LHCN-M2 (cell line): ENCODE measurements around the gene TOR1B. TPM values are rescaled to one million over a fixed set of nuclear protein-coding genes. Genes with fewer than 3 reads are reported as not detected.
"Not testable (repeated sequence)": the region's sequence is repeated elsewhere in the genome, so short reads cannot be mapped to it uniquely, and the experiment has no call there.

ENCODE experiments used
- DNase-seq: peaks from one replicate; pipeline ENCODE4 v3.0.0-alpha.2; 2012; ENCODE audit warnings: low read depth
- total RNA-seq: library from RNA; depleted of rRNA; stranded (reverse); fragments of >200 nt; gene quantifications from 2 replicates; pipeline ENCODE4 v1.2.3, GENCODE V29; 2014

Gene TOR1B
- total RNA-seq, 1 experiment from 2014 or later = 32.5 TPM

GRCh38 chr9:129776566-129776937, 26.4 kb upstream of the TOR1B start:
- peak; percentile 41 for DNase-seq

DNA sequence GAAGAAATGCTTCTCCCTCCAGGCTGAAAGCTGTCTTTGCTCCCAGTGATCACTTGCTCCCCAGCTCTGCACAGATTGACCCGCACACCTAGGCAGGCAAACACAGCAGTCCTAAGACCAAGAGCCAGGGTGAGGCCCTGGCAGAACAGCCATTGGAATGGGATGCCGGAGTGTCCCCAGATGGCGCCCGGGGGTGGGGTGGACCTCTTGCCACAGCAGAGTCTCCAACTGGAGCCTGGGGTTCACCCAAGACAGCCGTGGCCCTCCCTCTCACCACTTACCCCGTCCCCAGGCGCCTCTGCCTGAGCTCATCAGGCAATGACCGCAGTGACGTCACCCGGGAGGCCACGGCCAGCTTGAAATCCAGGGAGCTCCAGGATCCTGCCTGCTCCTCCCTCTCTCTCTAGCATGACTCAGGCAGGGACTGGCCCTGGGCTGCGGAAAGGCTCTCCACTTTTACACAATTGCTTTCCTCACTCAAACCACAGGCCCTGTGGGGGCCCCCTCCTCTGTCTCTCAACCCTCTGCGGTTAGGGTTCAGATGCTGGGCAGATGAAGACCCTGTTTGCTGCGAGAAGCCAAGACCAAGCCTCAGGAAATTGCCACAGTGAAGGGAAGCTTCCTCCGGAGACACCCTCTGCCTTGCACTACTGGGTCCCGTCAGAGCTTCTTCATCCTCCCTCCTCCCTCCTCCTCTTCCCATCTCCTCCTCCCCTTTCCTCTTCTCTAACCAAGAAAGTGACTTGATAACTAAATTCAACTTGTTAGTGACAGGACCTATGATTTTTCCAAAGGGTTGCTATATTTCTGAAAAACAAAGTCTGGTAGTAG, 25.8 kb upstream of the TOR1B start:
- DNase-seq = peak; percentile 99

DNA sequence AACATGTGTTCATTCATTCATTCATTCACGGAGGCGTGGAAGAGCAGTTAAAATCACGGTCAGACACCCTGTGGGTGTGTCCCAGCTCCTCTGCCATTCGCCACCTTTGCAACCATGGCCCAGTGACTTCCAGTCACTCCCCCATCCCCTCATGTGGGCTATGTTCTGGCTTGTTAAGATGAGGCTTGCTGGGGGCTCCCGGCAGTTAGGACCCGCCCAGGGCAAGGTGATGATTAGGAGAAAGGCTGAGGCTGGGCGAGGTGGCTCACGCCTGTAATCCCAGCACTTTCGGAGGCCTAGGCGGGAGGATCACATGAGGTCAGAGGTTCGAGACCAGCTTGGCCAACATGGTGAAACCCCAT, 25.2 kb upstream of the TOR1B start:
- DNase-seq = no peak

DNA sequence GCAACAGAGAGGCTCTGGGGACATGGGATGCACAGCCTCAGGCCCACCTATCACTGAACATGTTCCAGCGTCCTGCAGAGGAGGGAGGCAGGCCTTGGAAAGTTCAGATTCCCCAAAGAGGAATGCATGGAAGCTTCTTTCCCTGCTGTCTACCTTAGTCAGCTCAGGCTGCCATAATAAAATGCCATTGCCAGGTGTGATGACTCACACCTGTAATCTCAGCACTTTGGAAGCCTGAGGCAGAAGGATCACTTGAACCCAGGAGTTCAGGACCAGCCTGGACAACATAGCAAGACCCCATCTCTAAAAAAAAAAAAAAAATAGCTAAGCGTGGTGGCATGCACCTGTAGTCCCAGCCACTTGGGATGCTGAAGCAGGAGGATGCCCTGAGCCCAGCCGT, 24.5 kb upstream of the TOR1B start:
- no peak for DNase-seq

DNA sequence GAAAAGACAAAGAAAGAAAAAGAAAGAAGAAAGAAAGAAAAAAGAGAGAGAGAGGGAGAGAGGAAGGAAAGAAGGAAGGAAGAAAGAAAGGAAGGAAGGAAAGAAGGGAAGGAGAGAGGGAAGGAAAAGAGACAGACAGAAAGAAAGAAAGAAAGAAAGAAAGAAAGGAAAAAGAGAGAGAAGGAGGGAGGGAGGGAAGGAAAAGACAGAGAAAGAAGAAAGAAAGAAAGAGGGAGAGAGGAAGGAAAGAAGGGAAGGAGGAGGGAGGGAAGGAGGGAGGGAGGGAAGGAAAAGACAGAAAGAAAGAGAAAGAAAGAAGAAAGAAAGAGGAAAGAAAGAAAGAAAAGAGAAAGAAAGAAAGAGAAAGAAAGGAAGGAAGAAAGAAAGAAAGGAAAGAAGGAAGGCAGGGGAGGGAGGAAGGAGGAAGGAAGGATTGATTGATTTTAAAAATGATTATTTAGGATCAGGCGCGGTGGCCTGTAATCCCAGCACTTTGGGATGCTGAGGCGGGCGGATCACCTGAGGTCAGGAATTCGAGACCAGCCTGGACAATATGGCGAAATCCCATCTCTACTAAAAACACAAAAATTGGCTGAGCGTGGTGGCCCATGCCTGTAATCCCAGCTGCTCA, 23.3 kb upstream of the TOR1B start:
- DNase-seq = no peak

DNA sequence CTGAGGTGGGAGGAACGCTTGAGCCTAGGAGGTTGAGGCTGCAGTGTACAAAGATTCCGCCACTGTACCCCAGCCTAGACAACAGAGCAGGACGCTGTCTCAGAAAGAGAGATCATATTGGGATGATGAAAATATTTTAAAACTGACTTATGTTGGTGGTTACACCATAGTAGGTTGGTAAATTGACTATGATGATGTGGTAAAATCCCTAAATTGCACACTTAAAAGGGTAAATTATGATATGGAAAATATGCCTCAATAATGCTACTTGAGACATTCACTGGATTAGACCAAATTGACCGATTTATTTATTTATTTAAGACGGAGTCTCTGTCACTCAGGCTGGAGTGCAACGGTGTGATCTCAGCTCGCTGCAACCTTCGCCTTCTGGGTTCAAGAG, 21.9 kb upstream of the TOR1B start:
- DNase-seq = no peak

- no peak for DNase-seq
Observed at GRCh38 chr9:129781981-129782380, 21.0 kb upstream of the TOR1B start.

DNA sequence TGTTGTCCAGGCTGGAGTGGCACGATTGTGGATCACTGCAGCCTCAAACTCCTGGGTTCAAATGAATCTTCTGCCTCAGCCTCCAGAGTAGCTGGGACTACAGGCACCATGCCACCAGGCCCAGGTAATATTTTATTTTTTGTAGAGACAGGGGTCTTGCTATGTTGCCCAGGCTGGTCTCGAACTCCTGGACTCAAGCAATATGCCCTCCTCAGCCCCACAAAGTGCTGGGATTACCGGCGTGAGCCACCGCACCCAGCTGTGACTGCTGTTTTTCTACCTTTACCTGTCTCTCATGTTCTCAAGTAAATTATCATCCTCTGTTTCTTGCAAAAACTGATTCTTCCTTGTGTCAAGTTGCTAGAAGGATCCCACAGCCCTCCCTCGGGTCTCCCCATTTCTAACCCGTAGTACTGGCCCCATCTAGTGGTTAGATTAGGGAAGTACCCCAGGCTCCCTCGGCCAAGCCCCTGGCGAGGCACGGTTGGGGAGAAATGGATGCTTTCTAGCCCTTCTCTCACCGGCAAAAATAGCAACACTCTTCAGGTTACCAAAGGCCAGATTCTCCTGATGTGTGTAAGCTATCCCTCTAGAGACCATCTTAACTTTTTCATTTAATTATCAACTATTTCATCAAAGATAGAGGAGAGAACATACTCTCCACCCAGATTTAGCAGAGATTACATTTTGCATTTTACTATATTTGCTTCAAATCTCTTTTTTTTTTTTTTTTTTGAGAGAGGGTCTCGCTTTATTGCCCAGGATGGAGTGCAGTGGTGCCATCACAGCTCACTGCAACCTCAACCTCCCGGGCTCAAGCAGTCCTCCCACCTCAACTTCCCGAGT, 19.2 kb upstream of the TOR1B start:
- peak; percentile 55 for DNase-seq

DNA sequence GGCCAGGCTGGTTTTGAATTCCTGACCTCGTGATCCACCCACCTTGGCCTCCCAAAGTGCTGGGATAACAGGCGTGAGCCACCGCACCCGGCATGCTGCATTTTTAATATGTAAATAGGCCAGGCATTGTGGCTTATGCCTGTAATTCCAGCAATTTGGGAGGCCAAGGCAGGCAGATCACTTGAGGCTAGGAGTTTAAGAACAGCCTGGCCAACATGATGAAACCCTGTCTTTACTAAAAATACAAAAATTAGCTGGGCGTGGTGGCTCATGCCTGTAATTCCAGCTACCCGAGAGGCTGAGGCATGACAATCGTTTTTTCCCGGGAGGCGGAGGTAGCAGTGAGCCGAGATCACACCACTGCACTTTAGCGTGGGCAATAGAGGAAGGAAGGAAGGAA, 18.0 kb upstream of the TOR1B start:
- DNase-seq = not testable (repeated sequence)

- DNase-seq = no peak
Observed at GRCh38 chr9:129785866-129786265, 17.1 kb upstream of the TOR1B start.

- DNase-seq = no peak
Observed at GRCh38 chr9:129786481-129786880, 16.5 kb upstream of the TOR1B start.

- DNase-seq = no peak
Observed at GRCh38 chr9:129794549-129794948, 8.4 kb upstream of the TOR1B start.

- DNase-seq = not testable (repeated sequence)
Observed at GRCh38 chr9:129796029-129796428, 7.0 kb upstream of the TOR1B start.

- no peak for DNase-seq
Observed at GRCh38 chr9:129798973-129799372, 4.0 kb upstream of the TOR1B start.

DNA sequence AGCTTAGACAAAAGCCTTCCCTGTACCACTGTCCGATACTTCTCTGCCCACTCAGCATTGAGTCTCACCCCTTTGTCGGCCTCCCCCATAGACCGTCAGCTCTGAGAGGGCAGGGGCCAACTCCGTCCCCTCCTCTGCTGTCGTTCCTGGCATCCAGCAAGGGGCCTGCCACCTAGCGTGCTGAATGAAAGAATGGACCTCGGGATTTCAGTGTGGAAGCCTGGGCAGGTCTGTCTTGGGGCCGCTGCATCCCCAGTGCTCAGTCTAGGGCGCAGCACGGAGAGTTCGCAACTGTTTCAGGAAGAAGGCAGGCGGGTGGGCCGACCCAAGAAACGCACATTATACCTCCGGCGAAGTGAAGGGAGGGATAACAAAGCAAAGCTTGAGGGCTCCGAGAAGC, 1.5 kb upstream of the TOR1B start:
- DNase-seq = no peak

DNA sequence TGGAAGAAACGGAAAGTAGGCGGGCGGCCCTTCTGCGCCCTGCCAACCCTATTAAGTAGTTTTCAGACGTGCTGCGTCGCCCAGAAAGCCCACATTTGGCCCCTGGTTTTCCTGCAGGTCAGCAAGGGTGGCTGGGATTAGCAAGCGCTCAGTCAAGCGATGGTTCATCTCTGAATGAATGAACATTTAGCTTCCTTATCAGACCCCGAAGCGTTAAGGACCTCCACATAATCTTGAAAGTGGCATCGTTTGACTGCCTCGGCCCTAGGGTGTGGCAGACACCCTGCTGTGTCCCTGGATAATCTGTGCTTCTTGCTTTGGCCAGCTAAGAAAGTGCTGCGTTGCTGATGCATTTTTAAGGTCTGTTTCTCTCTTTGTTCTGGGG, 684 bp downstream of the TOR1B start:
- DNase-seq = no peak

DNA sequence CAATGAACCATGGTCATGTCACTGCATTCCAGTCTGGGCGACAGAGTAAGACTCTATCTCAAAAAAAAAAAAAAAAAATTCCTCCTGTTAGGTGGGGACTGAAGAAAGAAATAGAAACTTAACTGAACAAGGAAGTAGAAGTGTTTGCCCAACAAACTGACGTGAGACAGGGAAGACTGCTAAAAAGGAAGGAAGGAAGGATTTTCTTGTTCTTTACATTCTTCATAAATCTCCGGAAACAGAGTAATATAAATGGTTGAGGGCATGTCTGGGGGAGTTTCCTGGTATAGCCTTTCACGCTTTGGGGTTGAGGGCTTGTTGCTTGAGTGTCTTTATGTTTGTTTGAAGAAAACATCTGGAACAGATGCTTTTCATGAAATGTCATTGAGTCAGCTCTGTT, 3.1 kb downstream of the TOR1B start:
- DNase-seq = no peak

- no peak for DNase-seq
Observed at GRCh38 chr9:129809346-129809745, 6.4 kb downstream of the TOR1B start.

DNA sequence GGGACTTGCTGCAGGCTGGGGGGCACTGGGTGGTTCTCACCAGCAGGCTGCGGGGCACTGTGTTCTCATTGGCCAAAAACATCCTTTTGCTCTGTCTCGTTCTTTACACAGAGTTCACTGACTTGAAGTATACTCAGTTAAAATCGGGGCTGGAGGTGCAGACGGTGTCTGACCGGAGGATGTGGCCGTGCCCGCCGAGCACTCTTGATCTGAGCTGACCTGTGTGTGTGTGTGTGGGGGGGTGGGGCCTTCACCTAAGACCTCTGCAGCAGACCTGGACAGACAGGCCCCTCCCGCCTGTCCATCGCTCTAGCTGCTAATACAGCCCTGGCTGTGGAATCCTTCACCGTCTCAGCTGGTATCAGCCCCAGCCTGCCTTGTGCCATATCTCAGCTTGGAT, 7.1 kb downstream of the TOR1B start:
- no peak for DNase-seq

DNA sequence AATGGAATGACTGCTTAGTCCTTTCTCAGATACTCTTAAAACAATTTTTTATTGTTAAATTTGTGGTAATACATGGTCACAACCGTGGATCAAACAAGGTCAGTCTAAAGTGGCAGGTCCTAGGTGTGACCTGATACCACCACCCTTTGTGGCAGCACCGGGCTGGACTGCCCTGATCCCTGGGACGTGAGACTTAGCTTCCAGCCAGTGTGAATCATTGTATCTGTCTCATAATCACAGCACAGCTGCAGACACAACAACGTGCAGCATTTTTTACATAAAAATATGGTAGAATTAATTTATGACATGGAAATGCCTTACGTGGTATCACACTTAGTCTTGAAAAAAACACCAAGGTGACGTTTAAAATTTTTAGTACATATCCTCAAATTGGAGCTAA, 7.8 kb downstream of the TOR1B start:
- DNase-seq = no peak

DNA sequence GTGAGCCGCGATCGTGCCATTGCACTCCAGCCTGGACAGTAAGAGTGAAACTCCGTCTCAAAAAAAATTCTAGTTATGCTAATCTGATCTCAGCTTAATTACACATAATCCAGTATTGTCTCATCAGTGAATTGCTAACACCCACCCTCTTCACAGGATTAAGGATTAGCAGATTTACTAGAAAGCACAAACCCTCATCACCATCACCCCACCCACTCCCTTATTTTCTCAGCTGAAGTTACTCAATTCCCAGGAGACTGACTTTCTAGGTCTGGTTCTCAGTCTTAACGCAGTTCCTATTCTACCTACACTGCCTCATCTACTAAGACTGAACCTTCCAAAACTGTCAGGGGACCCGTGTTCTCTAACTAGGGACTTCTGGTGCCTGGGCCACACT, 9.0 kb downstream of the TOR1B start:
- no peak for DNase-seq

- no peak for DNase-seq
Observed at GRCh38 chr9:129812385-129812784, 9.4 kb downstream of the TOR1B start.

- no peak for DNase-seq
Observed at GRCh38 chr9:129813661-129814060, 10.7 kb downstream of the TOR1B start.
